Esophagus muscularis mucosa (tissue), 4 donors: Measurements from ENCODE around the gene HECTD4. TPM values are rescaled to one million over a fixed set of nuclear protein-coding genes. Genes with fewer than 3 reads are reported as not detected.

Experiments used
- DNase-seq: peaks from one replicate; pipeline ENCODE4 v3.0.0-alpha.2; 2017; ENCODE audit errors: extremely low spot score
- H3K27ac ChIP-seq, 4 donors: fragments of 200-600 bp; sonication (generic); replicated peaks in 1 of 4; 1 replicate in 3 of 4; 2 replicates in 1 of 4; pipeline ENCODE4 v1.5.1; 2016 to 2019; ENCODE audit warnings: mild to moderate bottlenecking in 1 of 4
- H3K27me3 ChIP-seq, 4 donors: fragments of 200-600 bp; sonication (generic); one replicate each; pipeline versions ENCODE4 v1.5.1 to v1.6.0; 2016 to 2019
- H3K36me3 ChIP-seq, 4 donors: fragments of 200-600 bp; sonication (generic); one replicate each; pipeline ENCODE4 v1.5.1; 2016 to 2019
- H3K4me1 ChIP-seq, 4 donors: fragments of 200-600 bp; sonication (generic); one replicate each; pipeline ENCODE4 v1.5.1; 2016 to 2019
- H3K4me3 ChIP-seq, 4 donors: fragments of 200-600 bp; sonication (generic); 1 replicate in 2 of 4; 2 replicates in 2 of 4; pipeline ENCODE4 v1.5.1; 2016 to 2019; ENCODE audit warnings: mild to moderate bottlenecking in 4 of 4, moderate library complexity in 1 of 4
- H3K9me3 ChIP-seq, 4 donors: fragments of 200-600 bp; sonication (generic); 1 replicate in 3 of 4; 2 replicates in 1 of 4; pipeline ENCODE4 v1.5.1; 2016 to 2019
- EP300 ChIP-seq: sonication (generic); formaldehyde crosslinking; IDR thresholded peaks from one replicate; pipeline ENCODE4 v1.6.1; 2017; ENCODE audit warnings: antibody characterized with exemption
- POLR2A ChIP-seq: fragments of 450-650 bp; IDR thresholded peaks from one replicate; pipeline ENCODE4 v1.6.1; 2017; ENCODE audit warnings: antibody characterized with exemption, moderate library complexity, mild to moderate bottlenecking, low read depth
- POLR2AphosphoS5 ChIP-seq, 2 donors: sonication (generic); formaldehyde crosslinking; IDR thresholded peaks; one replicate each; pipeline ENCODE4 v1.6.1; 2017; ENCODE audit warnings: antibody characterized with exemption in 2 of 2
- WGBS: methylation state at CpG from one replicate; pipeline ENCODE4 v1.1.5; 2018; 5-methylcytosine and 5-hydroxymethylcytosine counted together
- intact Hi-C: fragments of 100-400 bp; cut with DNase I; formaldehyde crosslinking; loops from one replicate; pipeline ENCODE4 v1.15.1; 2023
- total RNA-seq, 4 donors: library from RNA; depleted of rRNA; stranded (reverse); fragments of >200 nt; gene quantifications; one replicate each; pipeline versions ENCODE4 v1.1.0 to v1.2.1, GENCODE V29; 2016
- TF ChIP-seq, protein P1 (sequence below), 3 experiments: fragments of 200-600 bp in 2 of 3; fragments of 450-650 bp in 1 of 3; sonication (generic) in 2 of 3; IDR thresholded peaks; one replicate each; pipeline ENCODE4 v1.5.1; 2017 to 2019; ENCODE audit warnings: antibody characterized with exemption in 3 of 3, mild to moderate bottlenecking in 2 of 3, moderate library complexity in 1 of 3

Gene HECTD4
- total RNA-seq, 4 donors from 2014 or later, result 27.3 to 59.3 (median 44.9) TPM

GRCh38 chr12:112180422-112180821 lies 201.8 kb downstream of the HECTD4 start:
- TF ChIP-seq POLR2AphosphoS5 (IDR thresholded peaks at IDR 0.05), result no peak
- TF ChIP-seq, protein P1, sequence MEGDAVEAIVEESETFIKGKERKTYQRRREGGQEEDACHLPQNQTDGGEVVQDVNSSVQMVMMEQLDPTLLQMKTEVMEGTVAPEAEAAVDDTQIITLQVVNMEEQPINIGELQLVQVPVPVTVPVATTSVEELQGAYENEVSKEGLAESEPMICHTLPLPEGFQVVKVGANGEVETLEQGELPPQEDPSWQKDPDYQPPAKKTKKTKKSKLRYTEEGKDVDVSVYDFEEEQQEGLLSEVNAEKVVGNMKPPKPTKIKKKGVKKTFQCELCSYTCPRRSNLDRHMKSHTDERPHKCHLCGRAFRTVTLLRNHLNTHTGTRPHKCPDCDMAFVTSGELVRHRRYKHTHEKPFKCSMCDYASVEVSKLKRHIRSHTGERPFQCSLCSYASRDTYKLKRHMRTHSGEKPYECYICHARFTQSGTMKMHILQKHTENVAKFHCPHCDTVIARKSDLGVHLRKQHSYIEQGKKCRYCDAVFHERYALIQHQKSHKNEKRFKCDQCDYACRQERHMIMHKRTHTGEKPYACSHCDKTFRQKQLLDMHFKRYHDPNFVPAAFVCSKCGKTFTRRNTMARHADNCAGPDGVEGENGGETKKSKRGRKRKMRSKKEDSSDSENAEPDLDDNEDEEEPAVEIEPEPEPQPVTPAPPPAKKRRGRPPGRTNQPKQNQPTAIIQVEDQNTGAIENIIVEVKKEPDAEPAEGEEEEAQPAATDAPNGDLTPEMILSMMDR (IDR thresholded peaks at IDR 0.05), result no peak
- TF ChIP-seq POLR2A, result no peak
- no peak for TF ChIP-seq EP300
- no peaks in the 10 kb centered on the region for H3K27me3 ChIP-seq
- H3K27ac ChIP-seq, result no peak overlapping the region
- WGBS, result 98% methylated on average over 4 of the region's 4 CpGs
- no peak for DNase-seq
- H3K4me3 ChIP-seq, result no peak overlapping the region
- intact Hi-C loops, result no loop called here
- peaks cover under 1 to 36% (median 35%) of the 10 kb centered on the region in 4 donors for H3K4me1 ChIP-seq
- no peaks in the 10 kb centered on the region for H3K9me3 ChIP-seq
- peaks cover 43 to 88% (median 72%) of the 10 kb centered on the region in 4 donors for H3K36me3 ChIP-seq

GRCh38 chr12:112179916-112180315 lies 202.3 kb downstream of the HECTD4 start:
- H3K27ac ChIP-seq, result no peak overlapping the region
- no peaks in the 10 kb centered on the region for H3K27me3 ChIP-seq
- DNase-seq, result no peak
- intact Hi-C loops, result no loop called here
- TF ChIP-seq EP300, result no peak
- no peak for TF ChIP-seq POLR2A
- TF ChIP-seq, protein P1 (IDR thresholded peaks at IDR 0.05), result no peak
- TF ChIP-seq POLR2AphosphoS5 (IDR thresholded peaks at IDR 0.05), result no peak
- H3K4me3 ChIP-seq, result no peak overlapping the region
- peaks cover 47 to 88% (median 72%) of the 10 kb centered on the region in 4 donors for H3K36me3 ChIP-seq
- H3K4me1 ChIP-seq, result peaks cover 0 to 31% (median 30%) of the 10 kb centered on the region in 4 donors
- no peaks in the 10 kb centered on the region for H3K9me3 ChIP-seq
- 93% methylated on average over 2 of the region's 2 CpGs for WGBS

- Histone ChIP-seq H3K9me3 (no peaks in the 10 kb centered on the region), H3K27ac (no peak overlapping the region), H3K36me3 (peaks cover 46 to 88% (median 72%) of the 10 kb centered on the region in 4 donors), H3K4me3 (no peak overlapping the region), H3K4me1 (peaks cover 0 to 29% (median 27%) of the 10 kb centered on the region in 4 donors), H3K27me3 (no peaks in the 10 kb centered on the region)
- intact Hi-C loops, result no loop called here
- DNase-seq, result no peak
- TF ChIP-seq, protein P1 (IDR thresholded peaks at IDR 0.05), result no peak
- no peak for TF ChIP-seq POLR2A
- TF ChIP-seq EP300, result no peak
- no peak for TF ChIP-seq POLR2AphosphoS5 (IDR thresholded peaks at IDR 0.05)
- 93% methylated on average over 10 of the region's 11 CpGs for WGBS
Measured at GRCh38 chr12:112179341-112179740, 202.9 kb downstream of the HECTD4 start.

DNA sequence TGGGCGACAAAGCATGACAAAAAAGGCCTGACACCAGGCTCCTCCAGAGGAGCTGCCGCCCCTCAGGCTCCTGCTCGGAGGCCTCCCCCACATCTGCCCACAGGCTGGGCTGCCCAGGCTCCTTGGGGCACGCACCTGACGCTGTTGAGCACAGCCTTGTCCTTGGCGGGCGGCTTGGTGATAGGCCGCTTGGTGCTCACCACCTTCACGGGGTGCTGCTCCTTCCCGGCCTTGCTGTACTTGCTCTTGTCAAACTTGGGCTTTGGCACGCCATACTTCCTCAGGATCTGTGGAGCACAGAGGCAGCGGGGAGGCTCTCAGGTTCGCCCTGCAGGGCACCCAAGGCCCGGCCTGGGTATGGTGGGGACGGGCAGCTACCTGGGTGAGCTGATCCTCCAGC lies 203.4 kb downstream of the HECTD4 start:
- Histone ChIP-seq H3K9me3 (no peaks in the 10 kb centered on the region), H3K27ac (no peak overlapping the region), H3K4me3 (no peak overlapping the region), H3K36me3 (peaks cover 44 to 87% (median 70%) of the 10 kb centered on the region in 4 donors), H3K4me1 (peaks cover 0 to 25% (median 22%) of the 10 kb centered on the region in 4 donors), H3K27me3 (no peaks in the 10 kb centered on the region)
- no peak for DNase-seq
- TF ChIP-seq POLR2AphosphoS5 (IDR thresholded peaks at IDR 0.05) (no peak), EP300 (no peak), POLR2A (no peak)
- TF ChIP-seq, protein P1 (IDR thresholded peaks at IDR 0.05), result no peak
- intact Hi-C loops, result no loop called here
- WGBS, result 97% methylated on average over 12 of the region's 15 CpGs
